ENCODE measurements around the gene APOBR. TPM values are rescaled to one million over a fixed set of nuclear protein-coding genes. Genes with fewer than 3 reads are reported as not detected.
"Not testable (repeated sequence)": the region's sequence is repeated elsewhere in the genome, so short reads cannot be mapped to it uniquely, and the experiment has no call there.

Gene APOBR
- not detected in 2 replicates for total RNA-seq (2014; rRNA removed; shearing (Covaris generic))

DNA sequence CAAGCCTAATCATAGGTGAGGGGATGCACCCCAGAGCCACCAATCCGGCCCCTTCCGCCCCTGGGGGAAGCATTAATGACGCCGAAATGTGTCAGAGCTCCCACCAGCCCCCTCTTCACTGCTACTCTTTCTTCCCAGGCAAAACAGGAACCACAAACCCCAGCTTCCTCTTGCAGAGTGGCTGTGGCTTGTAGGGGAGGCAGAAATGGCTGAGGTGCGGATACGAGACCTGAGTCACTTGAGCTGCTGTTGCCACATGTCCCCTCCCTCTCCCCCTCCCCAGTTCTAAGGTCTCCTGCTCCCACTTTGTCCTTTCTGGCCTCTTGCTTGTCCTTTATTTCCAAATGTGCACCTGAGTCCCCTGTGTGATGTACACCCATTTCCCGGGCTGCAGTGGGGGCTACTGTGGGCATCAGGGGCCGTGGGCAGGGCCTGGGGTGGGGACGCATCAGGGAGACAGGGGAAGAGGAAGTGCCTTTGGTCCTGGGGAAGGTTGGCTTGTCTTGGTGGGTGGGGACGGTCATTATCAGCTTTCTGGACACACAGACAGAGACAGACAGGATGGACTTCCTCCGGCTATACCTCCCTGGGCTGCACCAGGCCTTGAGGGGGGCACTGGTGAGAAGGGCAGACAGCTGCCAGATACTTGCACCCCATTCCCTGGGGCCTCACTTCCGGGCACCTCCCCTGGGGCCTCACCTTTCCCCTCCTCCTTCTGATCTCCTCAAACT lies at the start of gene APOBR:
TSS of gene APOBR (plus strand) at position 523 of the 731 bp plus-strand sequence. CDS start at position 562, 39 bp downstream.
- Histone ChIP-seq H3K4me3 (no peak within 1 kb of the TSS), H3K27ac (no peak within 1 kb of the TSS), H3K27me3 (peaks cover 2% of the 10 kb centered on the region; the same call in 1 of the 2 replicates), H3K9me3 (replicated peaks) (no peaks in the 10 kb centered on the region), H3K4me1 (no peaks in the 10 kb centered on the region), H3K36me3 (no peaks in the 10 kb centered on the region)
- no peak for DNase-seq

DNA sequence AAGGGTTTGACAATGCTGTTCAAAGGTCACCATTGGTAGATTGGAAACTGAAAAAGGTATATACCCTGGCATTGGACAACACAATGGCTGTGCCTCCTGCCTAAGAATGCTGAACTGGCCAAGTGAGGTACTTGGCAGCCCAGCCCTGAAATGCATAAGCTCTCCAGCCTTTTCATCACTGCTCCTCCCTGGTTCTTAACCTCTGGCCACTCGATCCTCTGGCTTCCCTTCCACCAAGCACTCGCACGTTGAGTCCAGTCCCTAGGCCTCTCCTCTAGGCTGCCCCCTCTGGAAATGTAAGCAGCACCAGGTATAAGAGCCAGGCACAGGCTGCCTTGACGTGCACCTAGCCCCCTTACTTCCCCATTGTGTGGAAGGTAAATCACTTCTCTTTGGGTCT lies 48.1 kb upstream of the APOBR start:
- not testable (repeated sequence) for H3K36me3 ChIP-seq; H3K27me3 ChIP-seq; H3K4me1 ChIP-seq; DNase-seq; H3K4me3 ChIP-seq; H3K27ac ChIP-seq; H3K9me3 ChIP-seq (replicated peaks)

DNA sequence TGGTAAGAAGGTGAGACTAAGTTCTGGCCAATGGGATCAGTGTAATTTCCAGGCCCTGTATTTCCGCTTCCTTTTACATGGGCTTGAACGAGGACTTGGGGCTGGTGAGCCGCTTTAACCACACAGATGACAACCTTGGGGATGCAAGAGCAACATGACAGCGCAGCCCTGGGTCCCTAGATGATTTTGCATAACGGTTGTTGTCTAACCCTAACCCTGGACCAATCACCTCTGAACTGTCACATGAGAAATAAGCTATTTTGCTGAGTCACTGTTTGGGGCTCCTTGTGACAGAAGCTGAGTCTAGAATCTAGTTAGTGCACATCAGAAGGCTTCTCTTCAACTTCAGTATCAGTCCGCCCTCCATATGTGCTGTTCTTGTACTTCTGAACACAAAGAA lies 47.4 kb upstream of the APOBR start:
- DNase-seq; H3K36me3 ChIP-seq; H3K27ac ChIP-seq; H3K27me3 ChIP-seq; H3K4me1 ChIP-seq; H3K4me3 ChIP-seq; H3K9me3 ChIP-seq (replicated peaks): not testable (repeated sequence)

GRCh38 chr16:28473714-28474265 lies 20.7 kb upstream of the APOBR start:
- no peaks in the 10 kb centered on the region for H3K27me3 ChIP-seq
- no peaks in the 10 kb centered on the region for H3K4me1 ChIP-seq
- H3K36me3 ChIP-seq = no peaks in the 10 kb centered on the region
- DNase-seq = no peak
- H3K27ac ChIP-seq = no peak overlapping the region
- no peak overlapping the region for H3K4me3 ChIP-seq
- no peaks in the 10 kb centered on the region for H3K9me3 ChIP-seq (replicated peaks)

DNA sequence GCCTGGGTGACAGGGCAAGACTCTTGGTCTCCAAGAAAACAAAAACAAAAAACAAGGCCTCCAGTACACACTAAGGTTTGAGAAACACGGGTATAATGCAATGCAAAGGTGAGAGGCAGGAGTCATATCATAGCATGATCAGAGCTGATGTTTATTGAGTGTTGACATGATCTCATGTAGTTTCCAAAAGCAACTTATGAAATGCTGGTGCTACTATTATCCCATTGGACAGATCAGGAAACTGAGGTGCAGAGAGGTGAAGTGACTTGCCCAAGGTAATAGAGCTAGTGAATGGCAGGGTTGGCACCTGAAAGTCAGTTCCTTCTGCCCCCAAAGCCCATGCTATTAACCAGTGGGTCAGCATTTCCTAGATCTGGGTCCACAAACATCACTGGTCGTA lies 19.2 kb upstream of the APOBR start:
- no peaks in the 10 kb centered on the region for H3K4me1 ChIP-seq
- no peak overlapping the region for H3K27ac ChIP-seq
- H3K4me3 ChIP-seq = no peak overlapping the region
- DNase-seq = no peak
- no peaks in the 10 kb centered on the region for H3K27me3 ChIP-seq
- H3K9me3 ChIP-seq (replicated peaks) = no peaks in the 10 kb centered on the region
- H3K36me3 ChIP-seq = no peaks in the 10 kb centered on the region

DNA sequence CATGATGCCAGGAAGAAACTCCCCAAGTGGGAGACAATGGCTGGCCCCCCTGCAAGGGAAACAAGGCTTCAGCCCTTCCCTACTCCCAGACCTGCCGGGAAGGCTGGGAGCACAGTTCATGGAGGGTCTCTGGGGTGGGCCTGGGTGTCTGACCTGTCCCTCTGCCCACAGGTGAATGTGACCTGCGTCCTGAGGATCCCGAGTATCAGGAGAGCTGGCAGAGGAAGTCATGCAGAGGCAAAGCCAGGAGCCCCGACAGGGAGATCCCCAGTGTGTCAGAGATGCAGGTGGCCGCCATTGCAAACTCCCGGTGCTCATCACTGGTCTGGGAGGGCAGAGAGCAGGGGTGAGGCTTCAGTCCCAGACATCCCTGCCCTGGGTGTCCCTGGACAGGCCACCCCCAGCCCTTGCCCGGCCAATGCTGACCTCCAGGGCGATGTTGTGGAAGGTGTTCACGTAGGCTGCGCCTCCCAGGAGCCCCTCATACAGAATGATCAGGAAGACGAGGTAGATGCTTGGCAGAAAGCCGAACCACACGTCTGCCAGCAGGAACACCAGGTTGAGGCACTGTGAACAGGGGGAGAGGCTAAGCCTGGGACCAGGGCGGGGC lies 17.0 kb upstream of the APOBR start:
- H3K27ac ChIP-seq = no peak overlapping the region
- no peak overlapping the region for H3K4me3 ChIP-seq

GRCh38 chr16:28478506-28479180 lies 15.8 kb upstream of the APOBR start:
- Histone ChIP-seq H3K36me3 (no peaks in the 10 kb centered on the region), H3K27ac (no peak overlapping the region), H3K27me3 (no peaks in the 10 kb centered on the region), H3K4me3 (no peak overlapping the region), H3K4me1 (no peaks in the 10 kb centered on the region), H3K9me3 (replicated peaks) (no peaks in the 10 kb centered on the region)
- no peak for DNase-seq

More for the DNA sequence above, 17.0 kb upstream of the APOBR start:
- Histone ChIP-seq H3K27me3 (no peaks in the 10 kb centered on the region), H3K36me3 (no peaks in the 10 kb centered on the region), H3K4me1 (no peaks in the 10 kb centered on the region), H3K9me3 (replicated peaks) (no peaks in the 10 kb centered on the region)
- DNase-seq = no peak

GRCh38 chr16:28482026-28482425 lies 12.4 kb upstream of the APOBR start:
- Histone ChIP-seq H3K36me3 (no peaks in the 10 kb centered on the region), H3K27me3 (no peaks in the 10 kb centered on the region), H3K9me3 (replicated peaks) (no peaks in the 10 kb centered on the region), H3K4me3 (no peak overlapping the region), H3K4me1 (no peaks in the 10 kb centered on the region), H3K27ac (no peak overlapping the region)
- no peak for DNase-seq

DNA sequence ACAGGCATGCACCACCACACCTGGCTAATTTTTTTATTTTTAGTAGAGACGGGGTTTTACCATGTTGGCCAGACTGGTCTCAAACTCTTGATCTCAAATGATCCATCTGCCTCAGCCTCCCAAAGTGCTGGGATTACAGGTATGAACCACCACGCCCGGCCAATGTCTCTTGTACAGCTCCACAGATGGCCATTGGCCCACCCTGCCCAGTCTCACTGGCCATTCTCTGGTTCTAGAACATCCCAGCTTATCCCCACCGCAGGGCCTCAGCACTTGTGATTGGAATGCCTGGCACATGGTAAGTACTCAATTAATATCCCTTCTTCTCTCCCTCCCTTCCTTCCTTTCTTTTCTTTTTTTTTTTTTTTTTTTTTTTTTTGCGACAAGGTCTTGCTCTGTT lies 11.1 kb upstream of the APOBR start:
- H3K27ac ChIP-seq; H3K4me3 ChIP-seq; H3K27me3 ChIP-seq; DNase-seq; H3K36me3 ChIP-seq; H3K4me1 ChIP-seq; H3K9me3 ChIP-seq (replicated peaks): not testable (repeated sequence)

- H3K9me3 ChIP-seq (replicated peaks) = no peaks in the 10 kb centered on the region
- H3K4me1 ChIP-seq = no peaks in the 10 kb centered on the region
- no peak overlapping the region for H3K27ac ChIP-seq
- DNase-seq = no peak
- H3K27me3 ChIP-seq = no peaks in the 10 kb centered on the region
- no peaks in the 10 kb centered on the region for H3K36me3 ChIP-seq
- no peak overlapping the region for H3K4me3 ChIP-seq
Measured at GRCh38 chr16:28486266-28486665, 8.2 kb upstream of the APOBR start.

DNA sequence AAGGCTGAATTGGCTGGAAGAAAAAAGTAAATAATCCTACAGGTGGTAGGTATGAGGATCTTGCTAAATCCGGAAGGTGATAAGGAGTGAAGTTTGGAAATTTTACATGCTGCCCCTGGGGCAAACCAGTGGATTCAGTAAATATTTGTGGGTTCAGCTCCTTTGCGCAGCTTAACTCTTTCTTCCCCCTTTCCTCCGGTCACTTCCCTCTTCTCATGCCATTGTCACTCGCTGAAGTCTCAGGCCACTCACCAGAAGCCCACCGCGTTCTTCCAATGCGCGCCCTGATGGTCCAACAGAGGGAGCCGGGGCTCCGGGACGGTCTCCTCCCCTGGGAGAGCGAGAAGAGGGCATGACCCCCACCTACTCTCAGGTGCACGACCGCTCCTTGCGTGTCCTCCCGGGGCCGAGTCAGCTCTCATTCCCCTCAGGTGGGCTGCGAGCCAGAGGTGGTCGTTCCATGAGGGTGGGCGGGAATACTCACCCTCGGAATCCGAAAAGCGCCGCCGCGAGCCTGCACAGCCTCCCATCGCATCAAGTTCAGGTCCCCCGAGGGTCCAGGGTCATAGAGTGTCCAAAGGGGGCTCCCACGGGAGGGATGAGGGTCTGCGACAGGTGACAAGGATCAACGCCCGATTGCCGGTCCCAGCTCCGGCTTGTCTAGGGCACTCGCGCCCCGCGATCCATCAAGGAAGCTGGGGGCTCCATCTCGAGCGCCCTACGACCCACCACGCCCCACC lies 3.0 kb upstream of the APOBR start:
- no peaks in the 10 kb centered on the region for H3K36me3 ChIP-seq
- H3K4me3 ChIP-seq = peak overlapping the region; percentile 97
- peak; percentile 19 to 45 for DNase-seq
- peaks cover 2% of the 10 kb centered on the region; the same call in 1 of the 2 replicates for H3K27me3 ChIP-seq
- peak overlapping the region; percentile 95 for H3K27ac ChIP-seq
- H3K4me1 ChIP-seq = no peaks in the 10 kb centered on the region
- no peaks in the 10 kb centered on the region for H3K9me3 ChIP-seq (replicated peaks)

GRCh38 chr16:28491970-28492474 lies 2.4 kb upstream of the APOBR start, which contains the start of gene CLN3:
CLN3 (minus strand) TSS chr16:28492074; CDS start chr16:28491759, 315 bp downstream.
- Histone ChIP-seq H3K27me3 (peaks cover 2% of the 10 kb centered on the region; the same call in 1 of the 2 replicates), H3K36me3 (no peaks in the 10 kb centered on the region), H3K27ac (peak within 1 kb of the TSS; percentile 95), H3K4me3 (peak within 1 kb of the TSS; percentile 97), H3K9me3 (replicated peaks) (no peaks in the 10 kb centered on the region), H3K4me1 (no peaks in the 10 kb centered on the region)
- DNase-seq = peak; percentile 92 to 93

DNA sequence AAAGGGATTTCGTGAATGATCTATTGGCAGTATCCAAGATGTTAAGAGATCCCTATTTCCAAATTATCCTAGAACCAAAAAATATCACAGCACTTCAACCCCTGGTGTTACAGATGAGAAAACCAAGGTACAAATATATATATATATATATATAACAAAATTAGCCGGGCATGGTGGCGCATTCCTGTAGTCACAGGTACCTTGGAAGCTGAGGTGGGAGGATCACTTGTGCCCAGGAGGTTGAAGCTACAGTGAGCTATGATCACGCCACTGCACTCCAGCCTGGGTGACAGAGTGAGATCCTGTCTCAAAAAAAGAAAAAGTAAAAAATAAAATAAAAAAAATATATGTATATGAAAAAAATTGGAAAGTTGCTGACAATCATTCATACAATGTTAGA lies 1.9 kb upstream of the APOBR start:
- Histone ChIP-seq H3K36me3 (no peaks in the 10 kb centered on the region), H3K9me3 (replicated peaks) (no peaks in the 10 kb centered on the region), H3K27me3 (peaks cover 2% of the 10 kb centered on the region; the same call in 1 of the 2 replicates), H3K27ac (peak overlapping the region; percentile 95), H3K4me1 (no peaks in the 10 kb centered on the region), H3K4me3 (peak overlapping the region; percentile 97)
- no peak for DNase-seq

- no peak for DNase-seq
- Histone ChIP-seq H3K9me3 (replicated peaks) (no peaks in the 10 kb centered on the region), H3K4me3 (no peak overlapping the region), H3K27ac (no peak overlapping the region), H3K36me3 (no peaks in the 10 kb centered on the region), H3K4me1 (no peaks in the 10 kb centered on the region), H3K27me3 (peaks cover 2% of the 10 kb centered on the region; the same call in 1 of the 2 replicates)
Measured at GRCh38 chr16:28495098-28495793, 803 bp downstream of the APOBR start.

Data from SJCRH30 (cell line).